Measurements from ENCODE around the gene KCNG2.

Gene KCNG2

GRCh38 chr18:79829136-79829854 lies 31.6 kb downstream of the KCNG2 start:
- Histone ChIP-seq H3K79me2 (ENCODE audit: insufficient read depth, low read length) (no peaks in the 10 kb centered on the region), H3K9me2 (replicated peaks; ENCODE audit: insufficient read depth, low read length) (no peaks in the 10 kb centered on the region), H4K20me1 (ENCODE audit: low read depth, low read length) (no peaks in the 10 kb centered on the region), H3K36me3 (ENCODE audit: low read length) (no peaks in the 10 kb centered on the region), H3K27me3 (ENCODE audit: low read length) (no peaks in the 10 kb centered on the region), H3K9me3 (ENCODE audit: insufficient read depth, low read length) (no peaks in the 10 kb centered on the region), H2AFZ (ENCODE audit: low read depth, low read length, severe bottlenecking) (no peak overlapping the region), H3K27ac (ENCODE audit: low read depth, low read length) (no peak overlapping the region), H3F3A (ENCODE audit: insufficient read depth) (no peaks in the 10 kb centered on the region), H3K4me2 (ENCODE audit: low read depth, low read length, poor library complexity, severe bottlenecking) (no peak overlapping the region), H3K4me3 (ENCODE audit: insufficient read depth, low read length, poor library complexity, severe bottlenecking) (no peak overlapping the region), H3K9ac (ENCODE audit: low read length) (no peak overlapping the region)
- TF ChIP-seq EZH2phosphoT487 (conservative IDR thresholded peaks at IDR 0.05; ENCODE audit: low read length) (no peak), CTCF (IDR thresholded peaks at IDR 0.05; ENCODE audit: insufficient read depth, low read length, poor library complexity, severe bottlenecking) (no peak)

GRCh38 chr18:79832169-79832568 lies 34.4 kb downstream of the KCNG2 start:
- Histone ChIP-seq H3K9me3 (ENCODE audit: insufficient read depth, low read length) (no peaks in the 10 kb centered on the region), H3K4me2 (ENCODE audit: low read depth, low read length, poor library complexity, severe bottlenecking) (no peak overlapping the region), H3K36me3 (ENCODE audit: low read length) (no peaks in the 10 kb centered on the region), H4K20me1 (ENCODE audit: low read depth, low read length) (no peaks in the 10 kb centered on the region), H3K9ac (ENCODE audit: low read length) (no peak overlapping the region), H3K79me2 (ENCODE audit: insufficient read depth, low read length) (no peaks in the 10 kb centered on the region), H3K9me2 (replicated peaks; ENCODE audit: insufficient read depth, low read length) (no peaks in the 10 kb centered on the region), H3K27me3 (ENCODE audit: low read length) (no peaks in the 10 kb centered on the region), H3F3A (ENCODE audit: insufficient read depth) (no peaks in the 10 kb centered on the region), H2AFZ (ENCODE audit: low read depth, low read length, severe bottlenecking) (no peak overlapping the region), H3K27ac (ENCODE audit: low read depth, low read length) (no peak overlapping the region), H3K4me3 (ENCODE audit: insufficient read depth, low read length, poor library complexity, severe bottlenecking) (no peak overlapping the region)
- TF ChIP-seq EZH2phosphoT487 (conservative IDR thresholded peaks at IDR 0.05; ENCODE audit: low read length): no peak
- TF ChIP-seq CTCF (IDR thresholded peaks at IDR 0.05; ENCODE audit: insufficient read depth, low read length, poor library complexity, severe bottlenecking): no peak

GRCh38 chr18:79834834-79835233 lies 37.1 kb downstream of the KCNG2 start:
- Histone ChIP-seq H3F3A (ENCODE audit: insufficient read depth) (no peaks in the 10 kb centered on the region), H3K4me3 (ENCODE audit: insufficient read depth, low read length, poor library complexity, severe bottlenecking) (no peak overlapping the region), H3K27me3 (ENCODE audit: low read length) (no peaks in the 10 kb centered on the region), H4K20me1 (ENCODE audit: low read depth, low read length) (no peaks in the 10 kb centered on the region), H3K27ac (ENCODE audit: low read depth, low read length) (no peak overlapping the region), H3K9me3 (ENCODE audit: insufficient read depth, low read length) (no peaks in the 10 kb centered on the region), H3K9ac (ENCODE audit: low read length) (no peak overlapping the region), H2AFZ (ENCODE audit: low read depth, low read length, severe bottlenecking) (no peak overlapping the region), H3K36me3 (ENCODE audit: low read length) (no peaks in the 10 kb centered on the region), H3K9me2 (replicated peaks; ENCODE audit: insufficient read depth, low read length) (no peaks in the 10 kb centered on the region), H3K4me2 (ENCODE audit: low read depth, low read length, poor library complexity, severe bottlenecking) (no peak overlapping the region), H3K79me2 (ENCODE audit: insufficient read depth, low read length) (no peaks in the 10 kb centered on the region)
- no peak for TF ChIP-seq CTCF (IDR thresholded peaks at IDR 0.05; ENCODE audit: insufficient read depth, low read length, poor library complexity, severe bottlenecking)

Data from SU-DHL-6 (cell line).